Tibial artery (tissue), 4 donors: Measurements from ENCODE around the gene CABLES1.

Source experiments
- DNase-seq, 2 donors: peaks; one replicate each; pipeline ENCODE4 v3.0.0-alpha.2; 2019
- H3K27ac ChIP-seq, 2 donors: fragments of 200-600 bp; sonication (generic) in 1 of 2; 1 replicate in 1 of 2; 2 replicates in 1 of 2; pipeline ENCODE4 v1.5.1; 2018 to 2019; ENCODE audit warnings: mild to moderate bottlenecking in 1 of 2
- H3K27me3 ChIP-seq, 2 donors: fragments of 200-600 bp; sonication (generic) in 1 of 2; one replicate each; pipeline versions ENCODE4 v1.5.1 to v1.6.0; 2016 to 2019
- H3K36me3 ChIP-seq, 3 donors: fragments of 200-600 bp; sonication (generic) in 2 of 3; one replicate each; pipeline ENCODE4 v1.5.1; 2016 to 2019; ENCODE audit warnings: mild to moderate bottlenecking in 2 of 3
- H3K4me1 ChIP-seq, 4 donors: fragments of 200-600 bp; sonication (generic) in 2 of 4; 1 replicate in 3 of 4; 2 replicates in 1 of 4; pipeline ENCODE4 v1.5.1; 2016 to 2019
- H3K4me3 ChIP-seq, 2 donors: fragments of 200-600 bp; sonication (generic) in 1 of 2; 1 replicate in 1 of 2; 2 replicates in 1 of 2; pipeline ENCODE4 v1.5.1; 2018 to 2019; ENCODE audit warnings: mild to moderate bottlenecking in 2 of 2
- H3K9me3 ChIP-seq, 3 donors: fragments of 200-600 bp; sonication (generic) in 1 of 3; one replicate each; pipeline ENCODE4 v1.5.1; 2016 to 2019
- intact Hi-C: fragments of 100-400 bp; cut with DNase I; formaldehyde crosslinking; loops from one replicate; pipeline ENCODE4 v1.15.0; 2023; ENCODE audit warnings: low total_unique reads
- TF ChIP-seq, protein P1 (sequence below), 2 experiments: fragments of 200-600 bp in 1 of 2; fragments of 450-650 bp in 1 of 2; IDR thresholded peaks; one replicate each; pipeline ENCODE4 v1.5.1; 2017 to 2019; ENCODE audit warnings: antibody characterized with exemption in 2 of 2, mild to moderate bottlenecking in 1 of 2, moderate library complexity in 1 of 2

Gene CABLES1

DNA sequence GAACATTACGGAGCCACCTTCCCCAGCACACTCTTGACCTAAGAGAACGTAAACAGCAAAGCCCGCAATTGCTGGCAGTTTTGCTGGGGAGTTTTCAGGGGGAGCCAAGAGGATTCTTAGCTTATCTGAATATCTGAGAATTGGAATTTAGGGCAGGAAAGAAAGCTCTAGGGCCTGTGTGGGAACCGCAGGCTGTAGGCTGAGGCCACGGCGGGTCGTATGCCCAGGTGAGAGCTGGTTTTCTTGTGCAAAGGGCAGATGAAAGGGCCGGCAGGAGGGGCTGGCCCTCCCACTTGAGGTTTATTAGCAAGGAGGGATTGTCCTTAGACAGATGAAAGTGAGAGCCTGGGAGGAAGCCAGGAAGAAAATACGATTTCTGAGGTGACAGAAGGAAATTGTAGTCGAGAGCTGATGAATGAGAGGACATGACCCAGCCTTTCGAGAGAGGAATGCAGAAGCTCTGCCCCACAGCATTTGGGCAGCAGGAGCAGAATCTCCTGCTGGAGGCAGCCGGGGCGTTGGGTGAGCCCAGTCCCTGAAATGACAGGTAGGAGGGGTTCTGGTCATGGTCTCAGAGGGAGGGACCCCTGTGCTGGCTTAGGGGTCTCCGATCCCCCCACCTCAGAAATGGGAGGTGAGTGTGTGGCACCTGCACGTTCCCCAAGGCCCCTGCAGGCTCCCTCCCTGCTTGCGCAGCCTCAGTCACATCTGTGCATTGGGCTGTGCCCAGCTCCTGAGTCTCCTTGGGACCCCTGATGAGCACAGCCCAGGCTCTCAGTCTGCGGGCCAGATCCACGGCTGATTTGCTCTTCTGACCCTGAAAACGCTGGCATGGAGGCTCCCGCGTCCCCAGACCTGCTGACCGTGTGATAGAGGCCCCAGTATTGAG lies 61.1 kb downstream of the CABLES1 start:
- no peak for DNase-seq
- Histone ChIP-seq H3K36me3 (peaks cover 0 to 22% (median 10%) of the 10 kb centered on the region in 3 donors), H3K9me3 (no peaks in the 10 kb centered on the region), H3K4me1 (peaks cover 0 to 17% (median 0%) of the 10 kb centered on the region in 4 donors), H3K27me3 (no peaks in the 10 kb centered on the region), H3K27ac (no peak overlapping the region), H3K4me3 (no peak overlapping the region)
- TF ChIP-seq, protein P1, sequence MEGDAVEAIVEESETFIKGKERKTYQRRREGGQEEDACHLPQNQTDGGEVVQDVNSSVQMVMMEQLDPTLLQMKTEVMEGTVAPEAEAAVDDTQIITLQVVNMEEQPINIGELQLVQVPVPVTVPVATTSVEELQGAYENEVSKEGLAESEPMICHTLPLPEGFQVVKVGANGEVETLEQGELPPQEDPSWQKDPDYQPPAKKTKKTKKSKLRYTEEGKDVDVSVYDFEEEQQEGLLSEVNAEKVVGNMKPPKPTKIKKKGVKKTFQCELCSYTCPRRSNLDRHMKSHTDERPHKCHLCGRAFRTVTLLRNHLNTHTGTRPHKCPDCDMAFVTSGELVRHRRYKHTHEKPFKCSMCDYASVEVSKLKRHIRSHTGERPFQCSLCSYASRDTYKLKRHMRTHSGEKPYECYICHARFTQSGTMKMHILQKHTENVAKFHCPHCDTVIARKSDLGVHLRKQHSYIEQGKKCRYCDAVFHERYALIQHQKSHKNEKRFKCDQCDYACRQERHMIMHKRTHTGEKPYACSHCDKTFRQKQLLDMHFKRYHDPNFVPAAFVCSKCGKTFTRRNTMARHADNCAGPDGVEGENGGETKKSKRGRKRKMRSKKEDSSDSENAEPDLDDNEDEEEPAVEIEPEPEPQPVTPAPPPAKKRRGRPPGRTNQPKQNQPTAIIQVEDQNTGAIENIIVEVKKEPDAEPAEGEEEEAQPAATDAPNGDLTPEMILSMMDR (IDR thresholded peaks at IDR 0.05), result no peak
- intact Hi-C loops, result loop anchor here (2.0 kb wide), 1 partner anchor 44 kb away; no protein-coding TSS in a partner anchor

DNA sequence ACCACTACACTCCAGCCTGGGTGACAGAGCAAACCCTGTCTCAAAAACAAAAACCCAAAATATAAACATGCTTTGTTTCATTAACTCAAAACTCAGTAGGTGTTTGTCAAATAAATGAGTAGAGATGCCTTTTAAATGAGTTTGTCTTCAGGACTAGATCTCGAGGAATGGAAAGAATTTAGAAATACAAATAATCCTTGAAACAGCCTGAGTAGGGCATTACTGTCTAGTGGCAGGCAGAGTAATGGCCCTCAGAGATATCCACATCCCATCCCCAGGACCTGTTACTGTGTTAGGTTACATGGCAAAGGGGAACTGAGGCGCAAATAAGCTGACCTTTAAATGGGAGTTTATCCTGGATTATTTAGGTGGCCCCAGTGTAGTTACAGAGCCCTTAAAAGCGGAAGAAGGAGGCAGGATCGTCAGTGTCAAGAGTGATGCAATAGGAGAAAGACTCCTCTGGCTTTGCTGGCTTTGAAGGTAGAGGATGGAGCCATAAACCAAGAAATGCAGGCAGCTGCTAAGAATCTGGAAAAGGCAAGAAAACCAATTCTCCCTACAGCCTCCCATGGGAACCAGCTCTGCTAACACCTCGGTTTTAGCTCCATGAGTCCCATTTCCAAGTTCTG lies 63.0 kb downstream of the CABLES1 start:
- H3K9me3 ChIP-seq, result no peaks in the 10 kb centered on the region
- TF ChIP-seq, protein P1 (IDR thresholded peaks at IDR 0.05), result no peak
- H3K4me3 ChIP-seq, result no peak overlapping the region
- no peak for DNase-seq
- peaks cover 0 to 11% (median 2%) of the 10 kb centered on the region in 4 donors for H3K4me1 ChIP-seq
- H3K27me3 ChIP-seq, result no peaks in the 10 kb centered on the region
- H3K27ac ChIP-seq, result no peak overlapping the region
- intact Hi-C loops, result no loop called here
- H3K36me3 ChIP-seq, result peaks cover 0 to 22% (median 7%) of the 10 kb centered on the region in 3 donors

DNA sequence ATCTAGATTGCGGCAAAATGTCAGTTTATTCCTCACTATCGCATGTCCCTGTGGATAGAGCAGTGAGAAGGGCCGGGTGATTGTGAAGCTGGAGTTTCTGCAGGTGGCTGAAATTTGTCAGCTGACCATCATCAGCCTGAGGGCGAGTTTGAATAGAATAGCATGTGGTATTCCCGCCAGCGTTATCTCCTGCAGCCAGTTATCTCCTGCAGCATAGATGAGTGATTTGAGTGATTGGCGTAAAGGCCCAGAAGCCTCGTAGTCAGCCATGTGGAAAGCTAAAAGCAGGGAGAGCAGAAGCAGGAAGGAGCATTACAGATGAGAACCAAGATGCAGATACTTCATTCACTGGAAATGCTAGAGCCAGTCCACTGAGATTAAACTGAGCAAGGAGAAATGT lies 65.5 kb downstream of the CABLES1 start:
- H3K9me3 ChIP-seq, result no peaks in the 10 kb centered on the region
- peaks cover 0 to 10% (median 4%) of the 10 kb centered on the region in 4 donors for H3K4me1 ChIP-seq
- H3K27me3 ChIP-seq, result no peaks in the 10 kb centered on the region
- no peak for DNase-seq
- TF ChIP-seq, protein P1 (IDR thresholded peaks at IDR 0.05), result no peak
- peaks cover 0 to 19% (median 7%) of the 10 kb centered on the region in 3 donors for H3K36me3 ChIP-seq
- H3K4me3 ChIP-seq, result no peak overlapping the region
- H3K27ac ChIP-seq, result no peak overlapping the region
- intact Hi-C loops, result no loop called here

DNA sequence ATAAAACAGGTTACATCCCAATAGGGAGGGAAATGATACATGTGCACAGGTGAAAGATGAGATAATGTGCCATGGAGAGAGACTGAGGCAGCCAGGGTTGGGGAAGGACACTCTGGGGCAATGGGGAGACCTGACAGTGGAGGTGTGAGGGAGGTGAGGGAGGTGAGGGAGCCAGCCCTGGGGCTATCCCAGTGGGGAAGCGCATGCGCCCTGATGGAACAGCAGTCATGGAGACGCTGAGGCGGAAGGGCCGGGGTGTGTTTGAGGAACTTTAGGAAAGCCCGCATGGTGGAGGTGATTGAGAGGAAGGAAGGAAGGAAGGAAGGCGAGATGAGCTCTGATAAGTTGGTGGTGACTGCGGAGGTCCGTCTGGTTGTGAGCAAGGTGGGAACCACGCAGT lies 66.5 kb downstream of the CABLES1 start:
- Histone ChIP-seq H3K4me1 (peaks cover 0 to 8% (median under 1%) of the 10 kb centered on the region in 4 donors), H3K27me3 (no peaks in the 10 kb centered on the region), H3K36me3 (peaks cover 0 to 24% (median 7%) of the 10 kb centered on the region in 3 donors), H3K9me3 (no peaks in the 10 kb centered on the region), H3K4me3 (no peak overlapping the region), H3K27ac (no peak overlapping the region)
- intact Hi-C loops, result no loop called here
- TF ChIP-seq, protein P1 (IDR thresholded peaks at IDR 0.05), result no peak
- no peak for DNase-seq

DNA sequence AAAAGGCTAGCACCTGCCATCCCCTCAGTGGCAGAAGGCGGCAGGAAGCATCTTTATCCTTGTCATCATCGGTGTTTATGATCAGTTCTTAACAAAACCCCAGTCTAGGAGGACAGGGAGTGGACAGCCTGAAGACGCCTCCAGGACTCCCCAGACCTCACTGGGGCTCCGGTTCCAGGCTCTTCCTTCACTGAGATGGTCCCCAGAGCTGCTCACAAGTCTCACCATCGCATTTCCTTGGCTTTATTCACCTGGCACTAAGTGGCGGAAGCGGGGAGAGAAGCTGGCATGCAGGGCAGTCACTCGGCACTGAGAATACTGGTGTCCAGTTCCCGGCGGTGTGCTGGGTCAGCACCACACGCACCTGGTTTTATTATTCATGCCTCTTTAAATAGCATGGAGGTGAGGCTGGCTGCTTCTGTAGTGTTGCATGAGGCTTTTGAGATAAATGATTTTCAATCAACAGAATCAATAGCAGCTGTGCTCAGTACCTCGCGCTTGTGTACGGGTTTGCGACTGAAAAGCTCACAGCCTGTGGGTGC lies 68.7 kb downstream of the CABLES1 start:
- H3K4me1 ChIP-seq, result peaks cover 0 to 8% (median 0%) of the 10 kb centered on the region in 4 donors
- no peak overlapping the region for H3K4me3 ChIP-seq
- H3K27me3 ChIP-seq, result no peaks in the 10 kb centered on the region
- peaks cover 10 to 20% (median 12%) of the 10 kb centered on the region in 3 donors for H3K36me3 ChIP-seq
- no peaks in the 10 kb centered on the region for H3K9me3 ChIP-seq
- no peak for DNase-seq
- TF ChIP-seq, protein P1 (IDR thresholded peaks at IDR 0.05), result no peak
- H3K27ac ChIP-seq, result no peak overlapping the region
- intact Hi-C loops, result no loop called here
